ENCODE results near the gene LAMB3.

The LAMB3 gene

DNA sequence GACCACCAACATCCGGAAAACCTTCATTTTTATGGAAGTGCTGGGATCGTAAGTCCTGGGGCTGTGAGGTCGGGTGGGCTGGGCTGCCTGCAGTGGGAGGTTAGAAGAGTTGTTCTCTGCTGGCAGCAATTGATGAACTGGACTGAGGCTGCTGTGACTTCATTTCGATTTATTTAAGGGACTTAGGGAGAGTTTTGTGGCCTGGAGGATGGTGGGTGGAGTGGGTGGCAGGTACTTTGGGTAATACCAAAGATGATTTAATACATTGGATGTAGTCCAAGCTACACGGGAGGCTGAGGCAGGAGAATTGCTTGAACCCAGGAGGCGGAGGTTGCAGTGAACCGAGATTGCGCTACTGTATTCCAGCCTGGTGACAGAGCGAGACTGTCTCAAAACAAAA is 57.2 kb downstream of the LAMB3 start:
- DNase-seq (ENCODE audit: low read depth): no peak

DNA sequence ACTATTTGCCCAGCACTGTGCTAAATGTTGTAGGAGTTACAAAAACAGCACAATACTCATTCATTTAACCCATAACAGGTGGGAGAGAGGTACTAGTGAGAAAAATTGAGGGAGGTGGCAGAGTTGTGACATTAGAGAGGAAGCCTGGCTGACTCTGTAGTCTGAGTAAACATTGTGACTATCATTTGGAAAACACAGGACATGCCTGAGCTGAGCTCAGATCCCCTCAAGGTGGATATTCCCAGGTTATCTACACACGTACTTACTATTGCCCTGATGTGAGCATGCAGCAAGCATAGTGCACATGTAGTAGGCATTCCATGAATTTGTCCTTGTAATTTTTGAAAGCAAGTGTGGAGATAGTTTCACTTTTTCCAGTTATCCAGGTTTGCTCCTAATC is 57.8 kb downstream of the LAMB3 start:
- DNase-seq (ENCODE audit: low read depth): no peak

DNA sequence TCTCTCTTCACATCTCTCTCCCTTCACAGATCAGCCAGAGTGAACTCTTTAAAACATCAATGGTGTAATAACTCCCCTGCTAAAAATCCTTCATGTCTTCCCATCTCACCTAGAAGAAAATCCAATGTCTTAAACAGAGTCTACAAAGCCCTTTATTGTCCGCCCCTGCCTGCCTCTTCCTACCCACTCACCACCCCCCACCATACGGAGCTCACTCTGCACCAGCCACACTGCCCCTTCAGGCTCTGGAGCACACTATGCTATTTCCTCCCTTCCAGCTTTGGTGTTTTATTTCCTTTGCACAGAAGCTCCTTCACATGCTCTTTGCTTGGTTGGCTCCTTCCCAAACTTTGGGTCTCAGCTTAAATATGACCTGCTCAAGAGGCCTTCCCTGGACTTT is 58.5 kb downstream of the LAMB3 start:
- no peak for DNase-seq (ENCODE audit: low read depth)

DNA sequence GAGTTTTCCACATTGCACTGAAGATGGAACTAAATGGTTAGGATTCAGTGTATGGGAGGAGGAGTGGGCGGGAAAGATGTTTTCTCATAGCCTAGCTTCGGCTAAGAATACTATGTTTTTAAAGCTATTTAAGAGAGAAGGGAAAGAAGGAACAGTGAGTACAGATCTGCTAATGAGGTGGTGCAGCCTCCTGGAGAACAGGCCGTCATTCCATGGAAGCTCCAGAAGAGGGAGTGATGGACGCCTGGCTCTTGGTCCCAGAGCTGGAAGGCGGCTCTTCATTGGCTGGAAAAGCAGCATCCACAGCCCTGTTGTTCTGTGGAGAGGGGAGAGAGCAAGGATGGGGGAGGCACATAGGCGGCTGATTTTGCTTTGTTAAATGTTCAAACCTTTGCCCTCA is 61.8 kb downstream of the LAMB3 start:
- DNase-seq (ENCODE audit: low read depth): no peak

DNA sequence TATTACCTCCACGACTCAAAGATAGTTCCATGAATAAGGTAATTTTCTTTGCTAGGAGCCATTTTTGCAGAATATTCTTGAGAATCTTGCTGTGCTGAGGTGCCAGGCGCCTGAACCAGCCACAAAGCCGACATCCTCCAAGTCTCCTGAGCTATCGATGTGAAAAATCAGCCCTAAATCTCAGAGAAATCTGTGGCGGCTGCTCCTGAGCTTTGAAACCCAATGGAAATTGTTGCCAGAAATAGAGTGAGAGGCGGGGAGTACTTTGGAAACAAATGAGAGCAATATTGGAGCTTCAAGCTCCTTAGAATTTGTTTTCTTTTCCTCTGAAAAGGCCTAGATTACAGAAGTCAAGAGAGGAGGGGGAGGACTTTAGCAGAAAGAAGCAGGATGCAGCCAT is 62.4 kb downstream of the LAMB3 start:
- DNase-seq (ENCODE audit: low read depth): no peak

DNA sequence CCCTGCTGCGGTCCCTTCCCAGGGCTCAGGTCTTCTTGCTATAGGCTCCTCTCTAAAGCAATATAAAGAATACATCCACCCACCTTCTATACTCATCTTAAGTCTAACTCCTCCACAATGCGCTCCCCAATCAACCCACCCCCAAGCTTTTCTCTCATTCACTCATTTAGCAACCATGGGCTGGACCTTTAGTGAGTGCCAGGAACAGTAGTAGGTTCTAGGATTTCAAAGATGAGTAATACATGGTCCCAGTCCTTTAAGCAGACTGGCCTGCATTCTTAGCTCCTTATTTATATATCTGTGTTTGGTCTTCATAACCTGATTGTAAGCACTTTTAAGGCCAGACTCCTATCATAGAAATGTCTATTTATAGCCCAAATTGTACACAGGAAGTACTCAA is 62.8 kb downstream of the LAMB3 start:
- no peak for DNase-seq (ENCODE audit: low read depth)

DNA sequence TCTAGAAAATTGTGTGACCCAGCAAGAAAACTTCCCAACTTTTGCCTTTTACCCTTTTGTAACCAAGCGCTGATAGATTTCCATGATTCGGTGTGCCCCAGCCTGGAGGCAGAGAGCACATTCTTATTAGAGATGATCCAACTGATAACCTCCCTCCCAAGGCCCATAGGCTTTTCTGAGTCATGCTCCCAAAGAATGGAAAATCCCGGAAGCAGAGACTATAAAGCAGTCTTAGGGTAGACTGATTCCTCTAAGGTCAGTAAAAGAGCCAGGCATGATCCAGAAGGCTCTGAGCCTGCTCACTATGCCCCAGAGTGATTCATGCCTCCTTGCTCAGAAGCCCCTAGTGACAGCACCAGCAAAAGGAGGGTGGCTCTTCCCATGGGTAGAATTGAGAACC is 64.4 kb downstream of the LAMB3 start:
- DNase-seq (ENCODE audit: low read depth): no peak

DNA sequence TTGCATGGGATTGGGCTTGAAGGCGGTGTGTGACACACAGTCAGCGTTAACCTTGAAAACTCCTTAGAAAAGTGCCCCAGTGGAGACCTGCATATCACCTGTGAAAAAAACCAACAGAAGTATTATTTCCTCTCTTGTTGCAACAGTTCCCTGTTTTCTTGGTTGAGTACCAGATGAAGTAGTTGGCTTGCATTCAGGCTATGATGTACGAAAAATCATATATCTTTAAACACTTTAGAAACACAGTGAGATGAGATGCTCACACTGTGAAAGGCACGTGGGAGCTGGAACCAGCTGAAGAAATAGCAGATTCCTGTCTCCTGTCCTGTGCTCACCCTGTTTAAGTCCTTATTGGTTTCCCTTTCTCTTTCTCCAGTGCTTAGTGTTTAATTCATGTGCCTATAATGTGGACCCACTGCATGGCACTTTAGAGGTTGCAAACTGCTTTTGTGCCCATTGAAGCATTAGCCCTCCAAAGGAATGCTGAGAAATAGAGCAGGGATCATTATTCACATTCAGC is 65.9 kb downstream of the LAMB3 start:
- no peak for DNase-seq (ENCODE audit: low read depth)

DNA sequence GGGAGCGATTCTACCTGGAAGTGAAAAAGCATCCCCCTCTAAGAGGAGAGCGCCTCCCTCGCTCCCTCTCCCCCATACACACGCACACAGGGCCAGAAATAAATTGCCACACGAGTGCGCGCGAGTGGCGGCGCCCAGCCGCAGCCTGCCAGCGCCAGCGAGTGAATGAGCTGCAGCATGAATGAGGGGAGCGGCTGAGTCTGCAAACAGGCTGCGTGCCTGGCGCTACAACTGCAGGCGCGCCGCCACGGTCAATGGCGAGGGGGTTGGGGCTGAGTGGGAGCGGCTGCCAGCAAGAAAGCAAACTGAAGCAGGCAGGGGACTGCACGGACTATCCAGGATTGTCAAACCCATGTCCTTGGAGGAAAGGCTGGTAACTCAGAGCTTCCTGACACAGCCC is 66.6 kb downstream of the LAMB3 start:
- no peak for DNase-seq (ENCODE audit: low read depth)

DNA sequence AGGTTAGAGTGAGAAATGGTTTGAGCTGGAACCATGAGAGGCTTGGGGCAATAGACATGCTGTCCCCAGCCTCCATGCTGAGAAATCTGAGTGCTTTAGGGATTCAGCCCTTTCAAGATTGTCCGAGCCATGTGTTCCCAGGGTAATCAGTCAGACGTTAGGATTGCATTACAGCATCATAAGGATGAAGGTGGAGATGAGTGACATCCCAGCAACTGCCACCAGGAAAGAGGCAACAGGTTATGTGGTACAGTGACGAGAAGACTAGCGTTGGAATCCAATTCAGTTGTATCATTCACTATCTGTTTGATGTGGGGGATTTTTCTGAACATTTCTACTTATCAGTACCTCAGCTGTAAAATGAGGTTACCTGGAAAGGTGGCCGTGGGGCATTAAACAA is 67.0 kb downstream of the LAMB3 start:
- no peak for DNase-seq (ENCODE audit: low read depth)

DNA sequence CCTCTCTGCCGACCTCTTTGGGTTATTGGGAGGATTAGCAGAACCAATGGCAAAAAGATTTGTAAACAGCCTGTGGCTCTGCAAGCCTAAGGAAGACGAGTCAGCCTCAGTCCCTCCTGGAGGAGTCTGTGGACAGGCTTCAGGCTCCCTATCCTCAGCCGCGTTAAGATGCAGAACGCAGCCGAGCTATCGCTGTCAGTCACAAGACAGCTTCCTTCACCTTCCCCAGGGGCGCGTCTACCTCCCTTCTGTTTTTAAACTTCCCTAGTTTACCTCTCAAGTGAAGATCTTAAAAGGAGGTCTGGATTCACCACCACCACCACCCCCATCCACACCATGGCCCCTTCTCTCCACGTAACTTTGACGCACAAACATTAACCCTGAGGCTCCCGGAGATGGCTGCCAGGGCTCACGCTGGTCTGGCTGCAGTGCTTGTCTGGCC is 68.0 kb downstream of the LAMB3 start:
- DNase-seq (ENCODE audit: low read depth): no peak

DNA sequence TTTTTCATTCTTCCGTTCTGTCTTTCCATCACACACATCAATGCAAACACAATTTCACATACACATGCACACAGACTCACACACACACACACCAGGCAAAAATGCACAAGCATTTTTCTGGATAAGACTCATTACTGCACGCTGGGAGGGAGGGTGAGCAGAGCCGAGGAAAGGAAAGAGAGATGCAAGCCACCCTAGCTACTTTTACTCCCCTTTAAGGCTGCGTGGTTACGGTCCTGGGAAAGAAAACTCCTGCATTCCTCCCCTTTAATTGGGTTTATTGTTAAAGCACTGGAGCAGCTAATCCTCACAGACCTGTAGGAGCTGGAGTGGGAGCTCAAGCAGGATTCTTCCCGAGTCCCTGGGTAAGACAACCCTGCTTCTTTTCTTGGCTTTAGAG is 68.8 kb downstream of the LAMB3 start, which contains the start of gene CAMK1G:
Gene CAMK1G (plus strand): TSS at position 307 of the 400 bp plus-strand sequence. CDS start 11,270 bp downstream, outside the sequence.
- peak; percentile 53 for DNase-seq (ENCODE audit: low read depth)

DNA sequence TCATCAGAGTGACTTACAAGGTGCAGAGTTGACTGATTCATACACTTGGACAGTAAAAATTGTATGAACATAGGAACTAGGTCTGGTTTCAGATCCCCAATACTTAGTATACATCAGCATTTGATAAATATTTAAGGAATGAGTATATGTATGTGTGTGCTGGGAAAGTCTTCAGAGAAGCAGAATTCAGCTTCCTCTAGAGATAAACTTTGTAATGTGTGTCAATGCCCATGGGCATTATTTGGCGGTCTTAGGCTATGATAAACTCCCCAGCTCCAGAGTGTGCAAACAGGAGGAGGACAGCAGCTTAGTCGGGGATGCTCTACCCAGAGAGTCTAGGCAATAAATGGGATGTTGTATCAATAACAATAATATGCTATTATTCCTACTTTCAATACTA is 71.6 kb downstream of the LAMB3 start:
- DNase-seq (ENCODE audit: low read depth): no peak

DNA sequence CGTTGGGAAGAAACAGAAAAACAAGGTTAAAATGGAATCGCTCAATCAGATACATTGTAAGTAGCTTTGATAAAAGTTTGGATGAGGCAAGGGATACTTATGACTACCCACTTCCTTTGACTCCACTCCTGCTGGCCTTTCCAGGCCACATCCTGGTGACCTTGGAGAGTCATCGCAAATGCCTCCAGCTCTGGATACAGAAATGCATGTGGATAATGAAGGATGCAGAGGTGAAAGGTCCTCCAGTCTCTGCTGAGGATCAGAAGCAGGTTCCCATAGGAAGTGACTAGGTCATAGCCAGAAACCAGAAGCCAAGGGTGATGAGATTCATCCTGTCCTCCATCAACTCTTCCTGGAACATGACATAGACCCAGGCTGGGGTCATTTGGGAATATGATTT is 74.9 kb downstream of the LAMB3 start:
- DNase-seq (ENCODE audit: low read depth): no peak

DNA sequence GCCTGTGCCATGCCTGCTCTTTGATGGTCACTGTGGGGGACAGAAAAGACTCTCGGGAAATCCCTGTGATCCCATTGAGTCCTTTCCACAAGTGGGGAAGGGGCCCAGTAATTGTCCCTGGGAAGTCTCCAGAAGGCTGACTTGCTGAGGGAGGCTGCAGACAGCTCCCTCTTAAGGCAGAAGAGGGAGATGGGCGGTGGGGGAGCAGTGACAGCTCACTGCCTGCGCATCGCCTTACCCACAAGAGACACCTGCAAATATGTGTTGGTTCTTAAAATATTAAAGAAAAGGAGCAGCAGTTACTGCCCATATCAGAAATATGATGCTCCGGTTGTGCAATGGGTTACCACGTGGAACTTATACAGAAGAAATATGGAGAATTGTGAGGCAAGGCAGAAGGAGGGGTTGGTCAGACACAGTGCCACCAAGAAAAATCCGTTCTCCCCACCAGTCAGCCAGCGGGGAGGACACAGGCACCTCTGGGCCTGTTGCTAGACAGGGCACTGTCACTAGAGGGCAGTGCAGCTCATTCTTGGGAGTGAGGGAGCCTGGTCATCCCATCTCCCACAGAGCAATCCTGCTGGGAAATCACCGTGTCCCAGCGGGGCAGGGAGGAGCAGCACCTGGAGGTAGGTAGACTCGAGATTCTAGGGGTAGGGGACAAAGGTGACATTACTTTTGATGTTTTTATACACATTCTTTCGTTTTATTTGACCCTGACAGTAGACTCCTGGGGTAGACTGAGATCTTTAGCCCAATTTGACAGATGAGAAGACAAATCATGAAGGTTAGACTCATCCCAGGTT is 75.6 kb downstream of the LAMB3 start:
- DNase-seq (ENCODE audit: low read depth): no peak

DNA sequence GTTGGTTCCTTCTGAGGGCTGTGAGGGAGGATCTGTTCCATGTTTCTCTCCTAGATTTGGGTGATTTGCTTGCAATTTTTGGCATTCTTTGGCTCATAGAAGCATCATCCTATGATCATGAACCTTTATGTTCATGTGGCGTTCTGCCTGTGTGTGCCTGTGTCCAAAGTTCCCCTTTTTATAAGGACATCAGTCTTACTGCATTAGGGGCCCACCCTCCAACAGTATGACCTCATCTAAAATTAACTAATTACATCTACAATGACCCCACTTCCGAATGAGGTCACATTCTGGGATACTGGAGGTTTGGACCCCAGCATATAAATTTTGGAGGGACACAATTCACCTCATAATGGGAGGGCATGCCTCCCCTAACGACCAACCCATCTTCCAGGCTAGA is 81.5 kb downstream of the LAMB3 start:
- DNase-seq (ENCODE audit: low read depth): no peak

DNA sequence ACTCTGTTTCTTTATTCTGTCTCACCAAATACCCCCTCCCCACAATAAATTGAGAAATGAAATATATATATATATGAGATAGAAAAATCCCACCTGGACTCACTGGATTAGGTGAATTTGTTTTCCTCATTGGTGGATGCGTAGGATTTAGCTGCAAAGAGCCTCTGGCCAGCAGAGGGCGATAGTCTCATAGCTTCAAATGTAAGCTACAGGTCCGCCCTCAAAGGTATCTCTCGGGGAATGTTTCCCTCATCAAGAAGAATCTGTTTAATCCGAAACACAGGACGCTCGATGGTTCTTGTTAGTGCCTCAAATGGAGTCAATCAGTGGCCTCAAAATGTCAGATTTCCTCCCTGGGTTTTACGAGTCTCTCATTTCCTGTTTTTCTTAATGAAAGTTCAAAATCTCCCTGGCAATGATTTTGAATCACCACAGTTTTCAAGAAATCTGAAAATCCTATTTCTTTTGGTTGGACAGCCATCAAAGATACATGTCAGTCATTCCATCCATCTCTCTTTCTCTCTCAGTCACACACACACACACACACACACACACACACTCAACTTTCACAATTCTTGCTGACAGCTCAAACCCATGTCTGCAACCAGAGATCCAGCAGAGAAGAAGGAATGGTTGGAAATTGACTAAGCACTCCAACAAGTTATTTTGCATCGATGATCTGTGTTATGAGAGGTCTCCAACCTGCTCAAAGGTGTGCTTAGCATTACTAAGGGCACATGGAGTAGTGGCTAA is 82.6 kb downstream of the LAMB3 start:
- peak; percentile 46 for DNase-seq (ENCODE audit: low read depth)

DNA sequence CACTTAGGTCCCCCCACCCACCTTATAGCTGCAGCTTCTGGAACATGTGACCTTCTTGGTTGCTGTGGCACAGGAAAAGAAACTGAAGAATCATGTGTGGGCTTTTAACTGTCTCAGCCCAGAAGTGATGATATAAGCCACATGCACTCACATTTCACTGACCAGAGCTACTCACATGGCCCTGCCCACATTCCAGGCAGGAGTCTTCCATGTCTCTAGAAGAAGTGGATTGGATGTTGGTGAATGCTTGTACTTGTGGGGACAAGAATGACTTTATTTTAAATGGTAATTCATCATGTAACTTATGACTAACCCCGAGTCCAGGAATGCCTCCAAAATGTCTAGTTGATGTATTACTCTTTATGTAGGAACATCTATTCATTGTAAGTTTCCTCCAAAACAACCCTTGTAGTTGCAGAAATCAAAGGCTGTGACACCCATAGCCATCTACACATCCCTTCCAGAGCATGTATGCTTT is 84.5 kb downstream of the LAMB3 start:
- peak; percentile 53 for DNase-seq (ENCODE audit: low read depth)

DNA sequence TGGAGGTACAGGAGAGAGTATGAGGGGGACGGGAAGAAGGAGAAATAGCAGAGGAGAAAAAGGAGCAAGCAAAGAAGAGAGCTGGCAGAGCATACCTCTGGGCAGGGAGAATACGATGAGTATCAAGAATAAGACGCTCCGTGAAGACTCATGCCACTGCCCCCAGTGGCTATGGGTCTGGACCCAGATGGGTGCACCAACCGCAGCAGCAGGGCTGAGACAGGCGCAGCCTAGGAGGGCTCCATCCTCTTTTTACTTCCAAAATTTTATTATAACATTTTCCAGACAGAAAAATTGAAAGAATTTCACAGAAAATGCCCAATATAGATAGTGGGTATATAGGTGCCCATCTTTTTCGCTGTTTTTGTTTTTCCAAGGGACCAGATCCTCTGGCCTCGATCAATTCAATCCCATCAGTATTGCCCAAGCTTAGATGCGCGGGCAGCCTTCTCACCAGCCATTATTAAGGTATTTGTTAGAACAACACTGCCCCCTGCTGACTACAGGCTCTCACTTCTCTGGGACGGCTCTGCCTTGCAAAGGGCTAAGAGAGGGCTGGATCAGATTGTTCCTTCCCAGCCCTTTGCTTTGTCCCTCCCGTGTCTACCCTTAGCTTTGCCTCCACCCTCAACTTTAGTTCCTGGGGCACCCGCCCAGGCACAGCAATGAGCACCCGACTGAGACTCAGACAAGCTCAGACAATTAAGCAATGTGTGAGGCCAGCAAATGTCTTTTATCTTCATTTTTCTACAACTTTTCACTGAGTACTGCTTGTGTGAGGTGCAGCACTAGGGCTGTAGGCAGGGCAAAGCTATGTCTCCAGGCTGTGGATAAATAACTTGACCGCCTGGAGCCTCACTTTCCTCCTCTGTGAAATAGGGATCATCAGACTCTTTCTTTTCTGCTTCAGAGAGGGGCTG is 86.2 kb downstream of the LAMB3 start:
- peak; percentile 50 for DNase-seq (ENCODE audit: low read depth)

All from non-pigmented ciliary epithelial cell (primary cell).